Stimulated activated CD8-positive, alpha-beta memory T cell treated with anti-CD3 and anti-CD28 coated beads, Interleukin-7, amount 100 ng/mL, for 1 hour (primary cell): ENCODE measurements around the gene GCNA.
"Not testable (repeated sequence)": the region's sequence is repeated elsewhere in the genome, so short reads cannot be mapped to it uniquely, and the experiment has no call there.

Source experiments
- DNase-seq, 2 donors: peaks; one replicate each; pipeline ENCODE4 v3.0.0-alpha.2; 2020; ENCODE audit warnings: low read depth in 2 of 2

GCNA gene

DNA sequence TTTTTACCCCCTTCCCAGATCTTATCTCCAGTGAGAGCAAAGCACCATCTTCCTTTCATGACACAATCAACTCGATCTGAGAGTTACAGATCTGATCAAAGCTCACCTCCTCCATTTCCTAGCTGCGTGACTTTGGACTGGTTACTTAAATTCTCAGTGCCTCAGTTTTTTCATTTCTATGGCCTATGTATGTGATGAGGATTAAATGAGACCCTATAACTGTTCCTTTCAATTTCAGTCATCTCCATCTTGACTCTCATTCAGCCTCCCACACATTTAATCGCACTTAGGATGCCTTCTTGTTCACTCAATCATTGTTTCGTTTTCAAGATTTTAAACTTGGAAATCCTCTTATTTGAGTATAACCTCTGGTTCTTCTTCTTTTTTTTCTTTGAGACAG is 60.2 kb downstream of the GCNA start:
- no peak for DNase-seq

DNA sequence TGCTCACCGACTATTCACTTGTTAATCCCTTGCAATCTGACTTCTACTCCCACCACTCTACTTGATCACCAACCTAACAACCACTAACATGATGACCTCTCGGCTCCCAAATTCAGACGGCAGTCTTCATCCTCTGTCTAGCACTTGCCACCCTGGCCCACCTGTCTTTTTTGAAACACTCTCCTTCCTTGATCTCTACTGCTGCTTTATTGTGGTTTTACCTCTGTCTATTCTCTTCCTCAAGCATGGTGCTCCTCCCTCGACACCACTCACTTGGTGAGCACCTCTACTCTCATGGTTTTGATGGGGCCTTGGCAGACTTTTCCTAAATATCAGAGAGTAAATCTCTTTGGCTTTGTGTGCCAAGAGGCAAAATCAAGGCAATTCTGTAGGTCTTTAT is 61.8 kb downstream of the GCNA start:
- no peak for DNase-seq

DNA sequence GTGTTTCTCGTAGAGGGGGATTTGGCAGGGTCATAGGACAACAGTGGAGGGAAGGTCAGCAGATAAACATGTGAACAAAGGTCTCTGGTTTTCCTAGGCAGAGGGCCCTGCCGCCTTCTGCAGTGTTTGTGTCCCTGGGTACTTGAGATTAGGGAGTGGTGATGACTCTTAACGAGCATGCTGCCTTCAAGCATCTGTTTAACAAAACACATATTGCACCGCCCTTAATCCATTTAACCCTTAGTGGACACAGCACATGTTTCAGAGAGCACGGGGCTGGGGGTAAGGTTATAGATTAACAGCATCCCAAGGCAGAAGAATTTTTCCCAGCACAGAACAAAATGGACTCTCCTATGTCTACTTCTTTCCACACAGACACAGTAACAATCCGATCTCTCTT is 66.2 kb downstream of the GCNA start:
- not testable (repeated sequence) for DNase-seq

- DNase-seq = no peak
Observed at GRCh38 chrX:71650333-71650969, 72.2 kb downstream of the GCNA start.

- peak in 1 of 2 donors; percentile 20 for DNase-seq
Observed at GRCh38 chrX:71652405-71652804, 74.2 kb downstream of the GCNA start.

- no peak for DNase-seq
Observed at GRCh38 chrX:71653344-71653743, 75.1 kb downstream of the GCNA start.

DNA sequence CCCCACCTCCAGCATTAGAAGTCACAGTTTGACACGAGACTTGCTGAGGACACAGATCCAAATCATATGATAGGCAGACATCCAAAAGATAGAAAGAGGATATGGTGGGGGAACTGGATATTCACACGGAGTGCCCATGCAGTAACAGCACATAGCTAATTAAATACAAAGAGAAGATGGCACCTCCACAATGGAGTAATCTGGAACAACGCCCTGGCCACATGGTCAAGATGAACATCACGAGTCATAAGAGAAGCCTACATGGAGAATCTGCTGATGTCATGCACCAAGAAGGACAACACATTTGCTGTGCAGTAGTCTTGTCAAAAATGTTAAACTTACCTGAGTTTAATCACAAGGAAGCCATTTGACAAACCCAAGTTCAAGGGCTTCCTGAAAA is 79.0 kb downstream of the GCNA start:
- DNase-seq = no peak

- no peak for DNase-seq
Observed at GRCh38 chrX:71659342-71659741, 81.1 kb downstream of the GCNA start.

DNA sequence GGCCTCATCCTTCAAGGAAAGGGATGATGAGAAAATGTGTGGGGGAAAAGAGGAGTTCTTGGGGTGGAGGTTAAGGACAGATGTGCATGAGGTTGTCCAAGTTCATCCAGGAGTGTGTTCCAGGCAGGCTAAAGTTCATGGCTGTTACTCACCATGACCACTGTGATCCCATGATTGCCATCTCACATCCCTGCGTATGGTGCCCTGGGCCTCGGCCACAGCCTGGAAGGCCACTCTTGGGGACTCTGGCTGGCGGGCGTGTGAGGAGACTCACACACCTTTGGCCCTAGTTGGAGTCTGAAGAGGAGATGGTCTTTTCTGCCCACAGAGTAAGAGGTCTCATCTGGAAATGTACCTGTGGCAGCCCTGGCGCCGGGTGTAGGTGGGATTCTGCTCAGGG is 81.7 kb downstream of the GCNA start:
- DNase-seq = no peak

DNA sequence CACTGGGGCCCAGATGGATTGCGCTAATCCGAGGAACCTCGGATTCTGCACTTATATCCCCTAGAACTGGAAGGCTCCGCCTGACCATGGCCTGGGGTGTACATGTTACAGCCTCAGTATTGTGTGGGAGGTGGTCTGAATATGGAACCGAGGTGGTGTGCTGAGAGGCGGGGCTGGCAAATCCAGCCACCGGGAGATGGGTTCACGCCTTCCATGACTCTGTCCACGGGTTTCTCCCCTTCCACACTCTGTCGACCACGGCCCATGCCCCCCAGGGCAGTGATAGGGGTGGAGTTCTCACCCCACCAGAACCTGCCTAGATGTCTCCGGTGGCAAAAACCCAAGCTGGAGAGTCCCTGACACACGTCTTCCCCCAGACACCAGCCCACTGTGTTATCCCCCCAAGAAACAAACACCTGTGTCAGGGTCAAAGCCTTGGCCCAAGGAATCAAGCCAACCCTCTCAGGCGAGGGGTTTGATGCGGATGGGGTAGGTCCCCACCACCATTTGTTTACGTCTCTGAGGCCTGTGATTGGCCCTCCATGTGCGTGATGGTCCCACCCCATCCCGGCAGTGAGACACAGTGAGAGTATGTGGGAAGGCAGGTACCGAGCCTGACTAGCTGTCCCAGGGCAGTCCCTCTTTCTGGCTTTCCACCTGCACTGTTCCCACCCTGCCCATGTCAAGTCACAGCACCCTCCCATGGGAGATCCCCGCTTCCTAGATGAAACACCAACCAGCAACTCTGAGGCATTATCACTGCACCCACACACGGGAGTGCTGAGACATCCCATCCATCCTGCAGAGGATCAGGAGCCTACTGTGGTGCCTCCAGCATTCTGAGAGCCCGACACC is 82.6 kb downstream of the GCNA start:
- DNase-seq = no peak

DNA sequence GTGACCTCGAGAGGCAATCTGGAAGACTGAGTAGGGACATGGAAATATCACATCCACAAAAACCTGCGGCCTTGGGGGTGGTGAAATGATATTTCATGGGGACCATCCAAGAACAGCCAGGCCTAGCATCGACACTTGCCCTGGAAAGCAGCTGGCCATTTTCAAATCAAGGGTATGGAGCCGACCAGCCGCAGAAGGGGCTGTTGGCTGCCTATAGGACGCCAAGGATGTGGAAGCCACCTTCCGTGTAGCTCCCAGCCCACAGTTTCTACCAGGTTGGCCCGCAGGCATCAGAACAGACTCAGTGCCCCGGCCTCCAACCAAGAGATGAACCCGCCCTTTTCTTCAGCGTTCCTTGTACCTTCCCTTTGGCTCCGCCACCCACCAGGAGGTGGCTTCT is 83.7 kb downstream of the GCNA start:
- DNase-seq = no peak

GRCh38 chrX:71662654-71663053 is 84.4 kb downstream of the GCNA start:
- DNase-seq = not testable (repeated sequence)
